ENCODE measurements around the gene ST8SIA4. TPM values are rescaled to one million over a fixed set of nuclear protein-coding genes. Genes with fewer than 3 reads are reported as not detected.

Gene ST8SIA4
- total RNA-seq, 1 experiment from 2014 or later: not detected

- TF ChIP-seq, protein P1, sequence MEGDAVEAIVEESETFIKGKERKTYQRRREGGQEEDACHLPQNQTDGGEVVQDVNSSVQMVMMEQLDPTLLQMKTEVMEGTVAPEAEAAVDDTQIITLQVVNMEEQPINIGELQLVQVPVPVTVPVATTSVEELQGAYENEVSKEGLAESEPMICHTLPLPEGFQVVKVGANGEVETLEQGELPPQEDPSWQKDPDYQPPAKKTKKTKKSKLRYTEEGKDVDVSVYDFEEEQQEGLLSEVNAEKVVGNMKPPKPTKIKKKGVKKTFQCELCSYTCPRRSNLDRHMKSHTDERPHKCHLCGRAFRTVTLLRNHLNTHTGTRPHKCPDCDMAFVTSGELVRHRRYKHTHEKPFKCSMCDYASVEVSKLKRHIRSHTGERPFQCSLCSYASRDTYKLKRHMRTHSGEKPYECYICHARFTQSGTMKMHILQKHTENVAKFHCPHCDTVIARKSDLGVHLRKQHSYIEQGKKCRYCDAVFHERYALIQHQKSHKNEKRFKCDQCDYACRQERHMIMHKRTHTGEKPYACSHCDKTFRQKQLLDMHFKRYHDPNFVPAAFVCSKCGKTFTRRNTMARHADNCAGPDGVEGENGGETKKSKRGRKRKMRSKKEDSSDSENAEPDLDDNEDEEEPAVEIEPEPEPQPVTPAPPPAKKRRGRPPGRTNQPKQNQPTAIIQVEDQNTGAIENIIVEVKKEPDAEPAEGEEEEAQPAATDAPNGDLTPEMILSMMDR (IDR thresholded peaks at IDR 0.05 in 2 of 3, conservative IDR thresholded peaks at IDR 0.05 in 1 of 3; ENCODE audit: borderline replicate concordance in 1 of 3, insufficient read depth in 1 of 3, low read depth in 2 of 3, low read length in 2 of 3): no peak
- no peak for TF ChIP-seq ATF3 (IDR thresholded peaks at IDR 0.05)
Observed at GRCh38 chr5:100842080-100842479, 61.0 kb downstream of the ST8SIA4 start (continued).

DNA sequence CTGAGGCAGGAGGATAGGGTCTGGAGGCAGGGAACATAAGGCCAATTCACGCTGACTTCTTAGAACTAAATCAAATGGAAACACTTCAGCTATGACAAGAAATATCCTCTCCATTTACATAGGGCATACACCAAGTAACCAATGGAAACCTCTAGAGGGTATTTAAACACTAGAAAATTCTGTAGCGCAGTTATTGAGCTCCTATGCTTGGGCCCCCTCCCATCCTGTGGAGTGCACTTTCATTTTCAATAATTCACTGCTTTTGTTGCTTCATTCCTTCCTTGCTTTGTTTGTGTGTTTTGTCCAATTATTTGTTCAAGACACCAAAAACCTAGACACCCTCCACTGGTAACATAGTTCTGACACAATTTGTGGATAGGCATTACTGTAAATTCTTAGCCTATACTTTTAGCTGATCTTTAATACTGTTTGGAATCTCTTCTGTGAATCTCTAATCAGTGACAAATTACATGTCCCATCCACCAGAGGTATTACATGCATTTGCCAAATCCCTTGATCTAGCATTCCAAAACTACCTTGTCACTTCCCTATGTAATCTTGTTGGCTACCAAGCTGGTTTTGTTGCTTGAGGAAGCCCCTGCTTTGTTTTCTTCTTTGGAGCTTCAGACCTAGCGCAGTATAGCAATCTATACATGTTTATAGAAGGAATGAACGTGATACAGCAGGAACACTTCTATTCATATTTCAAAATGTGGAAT lies 61.6 kb downstream of the ST8SIA4 start:
- CTCF ChIA-PET: no interaction called here
- H3K9me3 ChIP-seq (ENCODE audit: control insufficient read depth in 1 of 2, insufficient read depth in 1 of 2, low read depth in 1 of 2, low read length in 2 of 2): no peaks in the 10 kb centered on the region
- H3K27ac ChIP-seq (ENCODE audit: low read depth, low read length): no peak overlapping the region
- DNase-seq (ENCODE audit: low read depth, low spot score) (peak; percentile 51), ATAC-seq (peak; percentile 78)
- TF ChIP-seq SIN3A (IDR thresholded peaks at IDR 0.05; ENCODE audit: low read depth) (0 out of 2 replicates have a peak, but pooled peaks have one; percentile 26), CBX3 (IDR thresholded peaks at IDR 0.05; ENCODE audit: low read depth) (peak; percentile 58; the same call in 1 of the 2 replicates), POLR2A (IDR thresholded peaks at IDR 0.05; ENCODE audit: borderline replicate concordance, extremely low read depth, insufficient read depth, insufficient read length) (no peak), FOSL1 (IDR thresholded peaks at IDR 0.05; ENCODE audit: low read depth) (peak; percentile 47; the same call in 1 of the 2 replicates), JUND (IDR thresholded peaks at IDR 0.05) (peak; percentile 63), CEBPB (IDR thresholded peaks at IDR 0.05; ENCODE audit: low read depth) (peak; percentile 52; the same call in 1 of the 2 replicates), SP1 (IDR thresholded peaks at IDR 0.05; ENCODE audit: low read depth) (peak; percentile 47)
- TF ChIP-seq, protein P2, sequence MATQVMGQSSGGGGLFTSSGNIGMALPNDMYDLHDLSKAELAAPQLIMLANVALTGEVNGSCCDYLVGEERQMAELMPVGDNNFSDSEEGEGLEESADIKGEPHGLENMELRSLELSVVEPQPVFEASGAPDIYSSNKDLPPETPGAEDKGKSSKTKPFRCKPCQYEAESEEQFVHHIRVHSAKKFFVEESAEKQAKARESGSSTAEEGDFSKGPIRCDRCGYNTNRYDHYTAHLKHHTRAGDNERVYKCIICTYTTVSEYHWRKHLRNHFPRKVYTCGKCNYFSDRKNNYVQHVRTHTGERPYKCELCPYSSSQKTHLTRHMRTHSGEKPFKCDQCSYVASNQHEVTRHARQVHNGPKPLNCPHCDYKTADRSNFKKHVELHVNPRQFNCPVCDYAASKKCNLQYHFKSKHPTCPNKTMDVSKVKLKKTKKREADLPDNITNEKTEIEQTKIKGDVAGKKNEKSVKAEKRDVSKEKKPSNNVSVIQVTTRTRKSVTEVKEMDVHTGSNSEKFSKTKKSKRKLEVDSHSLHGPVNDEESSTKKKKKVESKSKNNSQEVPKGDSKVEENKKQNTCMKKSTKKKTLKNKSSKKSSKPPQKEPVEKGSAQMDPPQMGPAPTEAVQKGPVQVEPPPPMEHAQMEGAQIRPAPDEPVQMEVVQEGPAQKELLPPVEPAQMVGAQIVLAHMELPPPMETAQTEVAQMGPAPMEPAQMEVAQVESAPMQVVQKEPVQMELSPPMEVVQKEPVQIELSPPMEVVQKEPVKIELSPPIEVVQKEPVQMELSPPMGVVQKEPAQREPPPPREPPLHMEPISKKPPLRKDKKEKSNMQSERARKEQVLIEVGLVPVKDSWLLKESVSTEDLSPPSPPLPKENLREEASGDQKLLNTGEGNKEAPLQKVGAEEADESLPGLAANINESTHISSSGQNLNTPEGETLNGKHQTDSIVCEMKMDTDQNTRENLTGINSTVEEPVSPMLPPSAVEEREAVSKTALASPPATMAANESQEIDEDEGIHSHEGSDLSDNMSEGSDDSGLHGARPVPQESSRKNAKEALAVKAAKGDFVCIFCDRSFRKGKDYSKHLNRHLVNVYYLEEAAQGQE (IDR thresholded peaks at IDR 0.05; ENCODE audit: low read depth): no peak
- intact Hi-C loops (cut with micrococcal nuclease): no loop called here
- RAD21 ChIA-PET (ENCODE audit: low non-redundant PET in 1 of 2, low total read pairs in 2 of 2, uncharacterized antibody in 2 of 2, unreplicated experiment in 2 of 2): no interaction called here
- H4K20me1 ChIP-seq (ENCODE audit: insufficient read depth): no peaks in the 10 kb centered on the region
- peak overlapping the region; percentile 95 for H2AFZ ChIP-seq (ENCODE audit: low read depth, low read length, poor library complexity, severe bottlenecking)
- H3K9ac ChIP-seq (ENCODE audit: low read length): no peak overlapping the region; the same call in 1 of the 2 replicates
- peak overlapping the region; percentile 9 to 50; a peak in 3 of 4 replicates for H3K4me3 ChIP-seq (replicated peaks in 1 of 2; ENCODE audit: low read depth in 1 of 2, low read length in 2 of 2)
- H3K4me2 ChIP-seq (ENCODE audit: low read length): peak overlapping the region; percentile 76
- no peaks in the 10 kb centered on the region; the same call in 1 of the 2 replicates for H3K9me2 ChIP-seq (ENCODE audit: insufficient read depth)
- peaks cover 0 to 18% of the 10 kb centered on the region in 2 experiments; a peak in 2 of 4 replicates for H3K4me1 ChIP-seq (ENCODE audit: control insufficient read depth in 1 of 2, insufficient read depth in 2 of 2, low read length in 2 of 2)
- POLR2A ChIA-PET: interaction anchor here (1.2 kb wide), 1 partner anchor 10 kb away, joined by 3 read pairs; no protein-coding TSS in a partner anchor
- H3K79me2 ChIP-seq (ENCODE audit: insufficient read depth, low read length): no peaks in the 10 kb centered on the region
- H3K27me3 ChIP-seq (ENCODE audit: insufficient read depth, low read length): no peaks in the 10 kb centered on the region
- H3K36me3 ChIP-seq (ENCODE audit: control insufficient read depth in 1 of 2, insufficient read depth in 2 of 2, low read length in 2 of 2): no peaks in the 10 kb centered on the region
- BruUV-seq (replicated peaks): no TSS peak
